Stimulated activated CD8-positive, alpha-beta memory T cell treated with anti-CD3 and anti-CD28 coated beads, Interleukin-15, amount 100 ng/mL, for 48 hours (primary cell): ENCODE data around the gene ADGRD2.
"Not testable (repeated sequence)": the region's sequence is repeated elsewhere in the genome, so short reads cannot be mapped to it uniquely, and the experiment has no call there.

ENCODE experiments used
- DNase-seq, 2 donors: peaks; one replicate each; pipeline ENCODE4 v3.0.0-alpha.2; 2020; ENCODE audit warnings: low read depth in 2 of 2

The ADGRD2 gene

GRCh38 chr9:124450241-124450924, at the start of gene ADGRD2:
ADGRD2 (plus strand) TSS chr9:124450451; CDS start chr9:124451667, 1,216 bp downstream.
- no peak for DNase-seq

GRCh38 chr9:124403246-124403645, 47.0 kb upstream of the ADGRD2 start:
- no peak for DNase-seq

- no peak for DNase-seq
These were observed 40.8 kb upstream of the ADGRD2 start for GRCh38 chr9:124409410-124409809.

GRCh38 chr9:124410321-124410913, 39.8 kb upstream of the ADGRD2 start:
- DNase-seq: no peak

GRCh38 chr9:124411514-124412227, 38.6 kb upstream of the ADGRD2 start:
- DNase-seq: no peak

DNA sequence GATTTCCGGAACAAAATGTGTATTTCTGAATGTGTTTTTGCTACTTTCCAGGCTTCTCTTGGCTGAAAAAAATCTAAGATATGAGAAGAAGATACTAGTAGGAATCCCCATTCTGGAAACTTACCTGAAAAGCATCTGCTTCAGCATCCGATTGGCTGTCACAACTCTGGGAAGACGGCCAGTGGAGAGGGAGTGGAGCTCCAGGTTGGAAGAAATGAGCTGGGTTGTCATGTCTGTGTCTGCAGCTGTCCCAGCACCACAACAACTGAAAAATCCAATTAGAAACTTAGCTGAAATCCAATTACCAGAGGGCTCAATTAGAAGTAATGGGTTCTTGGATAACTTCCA, 38.0 kb upstream of the ADGRD2 start:
- DNase-seq: no peak

GRCh38 chr9:124414612-124415011, 35.6 kb upstream of the ADGRD2 start:
- DNase-seq: no peak

GRCh38 chr9:124415102-124415851, 35.0 kb upstream of the ADGRD2 start, which contains the start of gene PSMB7:
PSMB7 (minus strand) TSS chr9:124415442; CDS start chr9:124415425, 17 bp downstream.
- peak; percentile 91 to 92 for DNase-seq

DNA sequence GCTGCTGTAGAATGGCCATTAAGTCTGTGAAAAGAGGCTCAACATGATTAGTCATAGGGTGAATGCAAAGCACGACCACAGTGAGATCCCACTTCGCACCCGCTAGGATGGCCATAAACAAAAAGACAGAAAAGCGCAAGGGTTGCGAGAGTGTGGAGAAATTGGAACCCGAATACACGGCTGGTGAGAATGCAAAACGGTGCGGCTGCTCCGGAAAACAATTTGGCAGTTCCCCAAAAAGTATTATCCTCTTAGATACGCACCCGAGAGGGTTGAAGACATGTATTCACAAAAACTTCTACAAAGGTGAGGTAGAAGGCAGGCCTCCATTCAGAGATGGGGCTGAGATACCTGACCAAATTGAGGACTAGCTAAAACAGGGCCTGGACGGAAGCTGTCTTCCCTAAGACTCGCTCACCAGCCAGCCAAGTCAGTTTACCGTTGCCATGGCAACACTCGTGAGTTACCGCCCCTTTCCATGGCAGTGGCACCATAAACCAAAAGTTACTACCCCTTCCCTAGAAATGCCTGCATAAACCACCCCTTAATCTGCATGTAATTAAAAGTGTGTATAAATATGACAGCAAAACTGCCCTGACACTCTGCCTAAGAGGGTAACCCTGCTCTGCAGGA, 34.3 kb upstream of the ADGRD2 start:
- no peak for DNase-seq

DNA sequence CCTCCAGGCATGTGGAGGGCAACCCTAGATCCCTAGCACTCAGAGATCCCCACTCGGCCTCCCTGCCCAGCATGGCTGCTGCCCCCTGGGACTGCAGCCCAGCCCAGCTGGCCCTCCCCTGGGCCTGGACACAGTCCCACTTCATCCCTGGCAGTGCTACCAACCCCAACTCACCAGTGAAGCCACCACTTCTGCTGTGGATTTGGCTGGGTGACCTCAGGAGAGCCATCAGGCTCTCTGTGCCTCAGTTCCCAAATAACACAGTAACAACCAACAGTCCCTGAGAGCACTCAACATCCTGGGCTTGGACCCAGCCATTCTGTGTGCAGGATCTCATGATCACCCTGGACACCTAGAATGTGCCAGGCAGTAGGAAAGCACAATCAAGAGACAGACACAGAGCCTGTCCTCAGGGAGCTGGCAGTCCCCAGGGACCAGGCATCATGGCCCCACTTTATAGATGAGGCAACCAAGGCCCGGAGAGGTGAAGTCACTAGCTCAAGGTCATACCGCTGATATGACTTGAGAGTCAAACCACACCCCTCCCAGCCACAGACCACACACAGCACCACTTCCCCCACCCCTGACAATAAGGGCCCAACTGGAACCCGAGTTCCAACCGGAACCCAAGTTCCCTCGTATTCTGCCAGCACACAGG, 30.3 kb upstream of the ADGRD2 start:
- DNase-seq: no peak

- DNase-seq: no peak
These were observed 29.2 kb upstream of the ADGRD2 start for GRCh38 chr9:124420991-124421543.

DNA sequence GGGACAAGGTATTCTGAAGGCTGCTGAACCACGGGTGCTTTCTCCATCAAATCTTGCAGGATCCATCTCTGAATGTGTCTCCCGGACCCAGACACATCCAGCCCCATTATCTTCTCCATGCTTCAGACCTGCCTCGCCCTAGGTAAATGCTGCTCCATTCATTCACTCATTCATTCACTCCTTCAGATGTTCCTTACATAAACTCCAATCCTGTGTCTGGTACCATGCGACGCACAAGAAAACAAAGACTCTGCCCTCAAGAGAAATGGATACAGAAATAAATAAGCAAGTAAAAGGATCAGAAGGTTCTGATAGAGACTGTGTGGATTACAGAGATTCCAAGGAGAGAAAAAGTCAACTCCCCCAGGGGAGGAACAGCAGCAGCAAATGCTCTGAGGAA, 27.1 kb upstream of the ADGRD2 start:
- DNase-seq: no peak

- no peak for DNase-seq
These were observed 26.7 kb upstream of the ADGRD2 start for GRCh38 chr9:124423591-124423990.

DNA sequence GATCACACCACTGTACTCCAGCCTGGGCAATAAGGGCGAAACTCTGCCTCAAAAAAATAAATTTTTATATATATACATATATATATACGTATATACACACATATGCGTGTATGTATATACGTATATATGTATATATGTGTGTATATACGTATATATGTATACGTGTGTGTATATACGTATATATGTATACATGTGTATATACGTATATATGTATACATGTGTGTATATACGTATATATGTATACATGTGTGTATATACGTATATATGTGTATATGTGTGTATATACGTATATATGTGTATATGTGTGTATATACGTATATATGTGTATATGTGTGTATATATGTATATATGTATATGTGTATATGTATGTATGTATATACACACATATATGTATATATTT, 24.5 kb upstream of the ADGRD2 start:
- DNase-seq: not testable (repeated sequence)

GRCh38 chr9:124426361-124426760, 23.9 kb upstream of the ADGRD2 start:
- DNase-seq: no peak

GRCh38 chr9:124427281-124427680, 23.0 kb upstream of the ADGRD2 start:
- DNase-seq: no peak

DNA sequence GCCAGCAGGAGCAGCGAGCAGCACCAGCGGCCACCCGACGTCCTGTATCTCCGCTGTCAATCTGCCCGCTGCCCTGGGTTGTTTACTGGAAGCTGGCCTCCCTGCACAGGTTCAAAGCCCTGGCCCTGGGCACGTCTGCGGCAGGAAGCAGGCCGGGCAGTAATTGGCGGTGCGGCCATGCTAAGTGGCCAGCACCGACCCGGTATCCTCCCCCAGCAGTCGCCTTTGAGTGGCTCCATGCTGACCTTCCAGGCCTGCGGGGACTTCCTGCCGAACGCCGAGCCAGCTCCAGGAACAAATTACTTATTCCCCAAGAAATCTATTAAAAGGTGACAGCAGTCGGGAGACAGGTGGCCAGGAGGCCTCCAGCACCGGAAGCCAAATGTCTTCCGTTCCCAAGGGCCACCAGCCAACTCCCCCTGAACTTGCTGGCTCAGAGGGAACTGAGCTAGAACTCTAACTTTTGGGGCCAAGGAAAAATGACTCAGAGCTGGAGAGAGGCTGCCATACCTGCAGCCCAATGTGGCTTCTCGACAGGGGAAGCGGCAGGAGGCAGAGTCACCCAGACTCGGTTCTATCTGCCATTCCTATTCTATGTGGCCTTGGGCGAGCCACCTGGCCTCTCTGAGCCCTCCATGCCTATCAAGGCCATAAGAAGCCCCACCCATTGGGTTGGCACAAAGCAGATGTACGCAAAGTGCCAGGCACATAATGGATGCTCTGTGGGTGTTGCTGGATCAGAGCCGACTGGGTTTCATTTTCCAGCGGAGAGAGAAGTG, 21.3 kb upstream of the ADGRD2 start:
- no peak for DNase-seq

DNA sequence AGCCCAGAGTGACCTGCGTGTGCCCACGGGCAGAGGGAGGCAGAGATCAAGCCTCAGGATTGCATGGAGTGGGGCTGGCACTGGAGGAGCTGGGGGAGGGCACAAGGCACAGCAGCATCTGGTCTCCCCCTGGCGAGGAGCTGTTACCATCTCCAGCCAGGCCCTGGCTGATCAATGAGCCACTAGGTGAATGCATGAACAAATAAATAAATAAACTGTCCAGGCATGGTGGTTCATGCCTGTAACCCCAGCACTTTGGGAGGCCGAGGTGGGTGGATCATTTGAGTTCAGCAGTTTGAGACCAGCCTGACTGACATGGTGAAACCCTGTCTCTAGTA, 20.8 kb upstream of the ADGRD2 start:
- DNase-seq: no peak

DNA sequence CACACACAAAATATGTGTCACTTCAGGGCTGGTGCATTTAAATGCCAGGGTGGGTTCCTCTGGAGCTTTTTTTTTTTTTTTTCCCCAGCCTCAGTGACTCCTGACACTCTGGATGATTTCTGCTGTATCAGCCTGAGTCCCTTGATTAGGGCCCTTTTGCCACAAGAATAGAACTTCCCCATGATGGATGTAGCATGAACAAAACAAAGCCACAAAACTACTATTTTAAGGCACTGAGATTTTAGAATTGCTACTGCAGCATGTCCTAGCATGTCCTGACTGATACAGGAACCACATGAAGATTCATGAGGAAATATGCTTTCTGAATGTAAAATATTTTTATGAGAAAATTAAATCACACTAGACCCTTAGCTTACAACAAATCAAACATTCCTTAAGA, 13.9 kb upstream of the ADGRD2 start:
- no peak for DNase-seq

- DNase-seq: no peak
These were observed 13.2 kb upstream of the ADGRD2 start for GRCh38 chr9:124437086-124437485.
